Astrocyte of the hippocampus (primary cell): ENCODE data around the gene TWF2.
A peak's percentile ranks its signal among the peaks of the same experiment; 100 is the strongest.

ENCODE experiments used
- DNase-seq: peaks from one replicate; pipeline ENCODE4 v3.0.0; 2011; ENCODE audit warnings: low read depth, low spot score

TWF2 gene

DNA sequence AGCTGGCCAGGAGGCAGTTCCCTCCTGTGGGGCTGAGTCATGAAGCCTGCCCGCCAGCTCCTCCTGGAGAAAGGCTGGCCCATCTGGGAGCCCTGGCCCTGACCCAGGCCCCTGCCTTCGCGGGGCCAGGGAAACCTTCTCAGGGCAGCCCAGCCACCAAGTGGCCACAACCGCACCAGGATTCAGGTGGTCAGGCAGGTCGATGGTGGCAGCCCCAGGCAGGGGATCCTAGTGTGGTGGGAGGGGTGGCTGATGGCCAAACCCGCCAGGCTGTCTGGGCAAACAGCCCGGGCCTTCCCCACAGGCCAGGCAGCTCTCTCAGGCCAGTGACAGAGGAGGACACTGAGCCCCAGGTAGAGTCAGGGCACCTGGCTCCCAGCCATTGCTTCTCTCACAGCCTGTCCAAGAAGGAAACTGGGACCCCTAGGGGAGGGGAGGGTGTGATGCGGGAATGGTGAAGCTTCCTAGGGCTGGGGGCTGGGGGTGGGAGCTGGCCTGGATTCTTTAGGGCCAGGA lies 1.2 kb downstream of the TWF2 start:
- peak; percentile 95 for DNase-seq

DNA sequence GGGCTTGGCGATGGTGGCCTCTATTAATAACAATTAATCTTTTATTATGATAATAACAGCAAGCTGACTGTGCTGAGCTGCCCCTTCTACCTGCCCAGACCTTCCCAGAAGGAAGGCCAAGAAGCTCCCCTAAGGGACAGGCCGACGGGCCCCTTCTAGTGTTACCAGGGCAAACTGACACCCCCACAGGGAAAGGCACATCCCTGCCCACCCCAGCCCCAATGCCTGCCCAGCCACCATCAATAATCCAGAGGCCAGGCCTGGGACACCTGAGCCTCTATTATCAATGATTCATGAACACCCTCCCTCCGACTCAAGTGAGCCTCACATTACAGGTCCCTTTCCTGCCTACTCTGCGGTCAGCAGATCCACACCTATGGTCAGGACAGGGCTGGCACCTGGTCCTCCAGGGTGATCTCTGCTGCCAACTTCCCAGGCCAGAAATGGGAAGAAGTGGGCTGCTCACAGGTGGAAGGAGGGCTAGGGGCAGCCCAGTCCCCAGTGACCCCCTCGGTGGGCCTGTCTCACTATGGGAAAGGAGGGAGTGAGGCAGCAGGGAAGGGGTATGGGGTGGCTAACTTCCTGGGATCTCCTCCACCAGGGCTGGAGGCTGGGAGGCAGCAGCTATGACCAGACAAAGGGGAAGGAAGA lies 1.8 kb downstream of the TWF2 start:
- DNase-seq, result no peak

DNA sequence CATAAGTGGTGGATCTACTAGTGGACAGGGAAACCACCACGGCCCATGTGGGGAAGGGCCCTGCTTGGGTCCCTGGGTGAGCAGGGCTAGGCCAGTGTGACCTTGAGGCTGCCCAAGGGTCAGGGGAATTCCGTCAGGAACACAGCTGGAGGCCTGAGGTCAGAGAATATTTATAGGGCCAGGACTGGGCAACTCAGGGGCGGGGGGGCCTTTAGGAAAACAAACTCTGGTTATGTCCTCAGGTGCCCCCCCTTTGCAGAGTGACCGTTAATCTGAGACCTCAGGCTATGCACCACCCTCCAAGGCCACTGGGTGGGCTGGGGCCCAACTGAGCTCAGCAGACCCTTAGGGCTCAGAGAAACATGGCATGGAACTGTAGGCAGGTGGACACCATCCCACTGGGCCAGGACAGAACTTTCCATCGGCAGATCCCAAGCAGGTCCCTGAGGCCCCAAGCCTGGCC lies 2.5 kb downstream of the TWF2 start:
- DNase-seq, result no peak

DNA sequence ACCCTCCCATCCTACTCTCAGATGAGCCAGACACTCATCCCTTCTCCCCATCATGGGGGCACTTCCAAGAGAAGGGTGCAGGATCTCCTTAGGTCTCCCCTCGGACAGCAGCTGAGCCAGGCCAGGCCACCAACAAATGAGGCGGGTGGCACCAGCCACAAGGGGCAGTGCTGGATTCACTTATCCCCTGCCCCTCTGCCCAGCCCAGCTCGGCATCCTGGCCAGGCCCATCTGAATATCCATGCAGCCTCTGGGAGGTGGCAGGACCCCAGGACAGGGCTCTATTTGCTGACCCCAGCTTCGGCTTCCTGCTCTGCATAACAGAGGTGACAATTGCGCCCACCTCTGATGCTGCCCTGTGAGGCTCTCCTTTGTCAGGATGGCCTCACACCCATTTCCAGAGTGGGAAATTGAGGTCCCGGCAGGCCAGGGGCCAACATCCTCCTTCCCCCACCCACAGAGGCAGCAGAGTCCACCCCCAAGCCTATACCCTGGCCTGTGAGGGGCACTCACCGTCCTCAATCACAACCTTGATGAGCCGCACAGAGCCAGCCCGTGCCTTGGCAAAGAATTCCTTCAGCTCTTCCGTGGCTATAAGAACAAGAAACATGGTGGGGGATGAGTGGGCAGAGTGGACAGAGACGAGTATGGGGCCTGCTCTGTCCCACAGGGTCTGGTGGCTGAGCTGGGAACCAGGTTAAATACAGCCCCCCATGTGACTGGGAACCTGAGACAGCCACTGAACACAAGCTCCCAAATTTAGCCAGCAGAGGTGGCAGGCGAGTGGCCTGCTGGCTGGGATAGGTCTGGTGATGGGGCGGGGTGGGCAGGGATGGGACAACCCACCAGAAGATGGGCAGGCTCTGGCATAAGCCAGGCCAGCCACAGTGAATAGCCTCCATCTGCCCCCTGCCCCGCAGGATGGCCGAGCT lies 4.2 kb downstream of the TWF2 start:
- no peak for DNase-seq

DNA sequence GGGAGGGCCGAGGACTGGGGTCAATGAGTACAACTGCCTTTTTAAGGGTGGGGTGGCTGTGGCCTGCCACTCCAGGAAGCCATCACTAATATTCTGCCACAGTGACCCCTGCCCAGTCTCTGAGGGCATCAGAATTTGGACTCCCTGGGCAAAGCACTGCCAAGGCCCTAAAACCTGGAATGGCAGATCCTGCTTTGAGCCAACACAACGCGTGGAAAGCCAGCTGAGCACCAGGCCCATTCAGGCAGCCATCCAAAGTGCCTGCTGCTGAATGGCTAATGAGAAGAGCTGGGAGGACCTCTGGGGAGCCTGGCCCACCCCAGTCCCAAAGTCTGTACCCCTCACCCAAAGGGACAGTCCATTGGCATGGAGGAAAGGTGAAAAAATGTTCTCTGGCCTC lies 5.0 kb downstream of the TWF2 start:
- no peak for DNase-seq

DNA sequence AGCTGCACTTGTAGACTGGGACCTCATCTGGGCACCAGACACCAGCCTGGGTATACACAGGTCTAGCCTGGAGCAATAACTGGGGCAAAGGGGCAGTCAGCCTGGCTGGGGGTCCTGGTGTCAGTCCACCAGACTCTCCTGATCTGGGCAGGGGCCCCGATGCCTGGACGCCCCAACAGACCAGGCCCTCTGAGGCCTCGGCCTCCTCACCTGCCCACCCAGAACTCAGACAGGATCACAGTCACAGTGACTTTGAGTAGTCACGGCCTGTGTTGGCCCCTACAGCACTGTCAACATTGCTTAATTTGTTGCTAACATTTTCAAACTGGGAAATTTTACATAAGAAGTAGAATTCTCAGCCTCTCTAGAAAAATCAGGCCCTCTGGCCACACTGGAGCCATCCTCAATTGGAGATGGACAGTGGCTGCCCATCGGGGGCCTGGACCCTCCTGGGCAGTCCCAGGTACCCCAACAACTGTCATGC lies 5.8 kb downstream of the TWF2 start:
- DNase-seq, result no peak

DNA sequence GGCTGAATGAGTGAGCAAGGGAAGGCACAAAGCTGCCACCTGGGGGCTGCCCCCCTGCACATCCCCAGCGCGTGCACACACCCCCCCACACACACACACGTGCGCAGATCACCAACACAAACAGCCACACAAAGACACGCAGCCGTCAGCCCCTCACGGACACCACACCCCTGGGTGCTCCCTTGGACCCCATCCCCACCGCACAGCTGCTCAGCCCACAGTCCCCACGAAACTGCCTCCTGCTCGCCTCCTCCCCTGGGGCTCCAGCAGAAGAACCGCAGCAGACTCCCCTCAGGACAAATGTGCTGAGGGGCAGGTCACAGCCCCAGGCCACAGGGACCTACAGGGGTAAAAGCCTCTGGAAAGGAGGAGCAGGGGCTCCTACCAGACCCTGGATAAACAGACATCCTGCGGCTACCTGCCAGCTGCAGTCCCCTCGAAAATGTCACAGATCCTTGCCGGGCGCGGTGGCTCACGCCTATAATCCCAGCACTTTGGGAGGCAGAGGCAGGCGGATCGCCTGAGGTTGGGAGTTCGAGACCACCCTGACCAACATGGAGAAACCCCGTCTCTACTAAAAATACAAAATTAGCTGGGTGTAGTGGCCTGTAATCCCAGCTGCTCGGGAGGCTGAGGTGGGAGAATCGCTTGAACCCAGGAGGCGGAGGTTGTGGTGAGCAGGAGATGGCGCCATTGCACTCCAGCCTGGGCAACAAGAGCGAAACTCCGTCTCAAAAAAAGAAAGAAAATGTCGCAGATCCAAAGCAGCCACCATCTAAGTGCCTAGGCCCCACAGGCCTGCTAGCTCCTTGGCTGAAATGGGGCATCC lies 6.5 kb downstream of the TWF2 start:
- DNase-seq, result no peak

DNA sequence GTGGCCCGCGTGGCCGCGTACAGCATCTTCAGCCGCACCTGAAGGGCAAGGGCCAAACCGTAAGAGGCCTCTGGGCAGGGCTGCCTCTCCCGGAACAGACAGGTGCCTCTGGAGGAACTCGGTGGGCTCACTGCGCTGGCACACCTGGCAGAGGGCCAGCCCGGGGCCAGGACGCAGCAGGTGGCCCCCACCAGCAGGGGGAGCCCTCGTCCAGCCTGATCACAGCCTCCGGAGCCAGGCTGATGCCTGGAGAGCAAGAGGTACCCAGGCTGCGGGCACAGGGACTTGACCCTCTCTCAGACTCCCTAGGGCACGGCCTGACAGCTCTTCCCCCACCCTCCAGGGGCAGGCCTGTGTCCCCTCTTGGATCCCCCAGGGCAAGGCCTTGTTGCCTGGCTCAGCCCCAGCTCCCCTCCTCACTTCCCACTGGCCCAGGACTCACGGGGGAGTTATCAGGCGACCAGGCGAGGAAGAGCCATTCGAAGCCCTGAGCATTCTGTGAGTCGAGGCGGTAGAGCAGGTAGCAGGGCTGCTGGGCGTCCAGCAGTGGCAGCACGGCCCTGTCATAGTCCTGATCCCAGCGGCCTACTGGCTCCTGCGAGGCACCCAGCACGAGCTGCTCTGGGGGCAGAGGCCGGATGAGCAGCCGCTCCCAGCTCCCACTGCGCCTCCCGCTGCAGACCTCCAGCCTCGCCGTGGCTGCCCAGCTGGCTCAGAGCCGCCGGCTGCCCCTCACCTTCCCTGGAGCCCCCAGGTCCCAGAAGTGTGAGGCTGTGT lies 7.3 kb downstream of the TWF2 start:
- DNase-seq, result peak; percentile 69

DNA sequence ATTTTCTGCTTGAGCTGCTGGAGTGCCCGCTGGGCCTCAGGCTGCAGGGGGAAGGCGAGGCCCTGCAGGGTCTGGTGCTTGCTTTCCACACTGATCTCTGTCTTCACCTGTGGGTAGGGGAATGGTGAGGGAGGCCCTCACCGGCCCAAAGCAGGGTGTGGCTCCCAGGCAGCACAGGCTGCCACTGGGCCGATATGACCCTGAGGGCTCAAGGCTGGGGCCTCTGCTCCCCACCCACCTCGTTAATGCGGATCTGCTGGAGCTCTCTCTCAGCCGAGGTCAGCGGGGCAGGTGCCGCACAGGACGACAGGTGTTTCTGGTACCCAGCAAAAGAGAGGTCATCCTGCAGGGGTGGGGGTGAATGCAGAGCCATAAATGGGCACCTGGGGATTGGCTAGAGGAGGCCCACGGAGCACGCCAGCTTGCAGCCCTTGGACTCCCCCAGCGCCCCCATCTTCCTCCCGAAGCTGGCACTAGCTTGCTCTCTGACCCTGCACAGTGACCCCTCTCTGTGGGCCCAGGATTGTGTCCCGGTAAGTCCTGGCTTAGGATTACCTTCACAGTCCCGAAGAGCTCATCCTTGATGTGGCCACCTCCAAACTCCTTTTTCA lies 8.0 kb downstream of the TWF2 start:
- DNase-seq, result no peak

DNA sequence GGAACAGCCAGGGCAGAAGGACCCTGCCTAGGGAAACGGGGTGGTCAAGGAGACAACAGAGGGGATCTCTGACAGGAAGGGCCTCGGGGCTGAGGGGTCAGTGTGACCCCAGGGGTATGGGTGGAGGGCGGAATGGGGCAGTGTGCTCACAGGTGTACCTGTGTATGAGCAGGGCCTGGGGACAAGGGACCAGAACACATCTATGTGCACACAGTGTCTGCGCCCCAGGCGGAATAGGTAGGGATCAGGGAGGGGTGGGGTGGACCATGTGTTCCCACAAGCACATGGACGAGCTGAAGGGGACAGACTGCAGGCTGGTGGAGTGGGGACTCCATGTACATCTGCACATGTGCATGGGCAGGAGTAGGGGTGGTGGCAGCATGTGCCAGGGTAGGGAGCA lies 8.5 kb downstream of the TWF2 start:
- DNase-seq, result no peak

DNA sequence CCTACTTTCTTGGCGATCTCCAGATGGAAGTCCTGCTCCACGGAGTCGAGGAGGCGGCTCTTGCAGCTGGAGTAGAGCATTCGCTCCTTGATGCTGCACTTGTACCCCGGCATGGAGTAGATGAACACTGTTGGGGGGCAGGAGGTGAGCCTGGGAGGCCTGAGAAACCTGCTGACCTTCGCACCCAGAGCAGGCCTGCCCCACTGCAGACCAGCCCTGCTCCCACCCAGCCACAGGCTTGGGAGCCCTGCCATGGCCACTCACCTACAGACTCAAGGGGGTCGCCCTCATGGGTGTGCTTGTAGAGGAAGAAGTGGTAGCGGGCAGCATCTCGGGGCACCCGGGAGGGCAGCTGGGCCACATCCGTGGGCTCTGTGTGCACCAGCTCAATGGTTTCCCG lies 9.3 kb downstream of the TWF2 start:
- no peak for DNase-seq

DNA sequence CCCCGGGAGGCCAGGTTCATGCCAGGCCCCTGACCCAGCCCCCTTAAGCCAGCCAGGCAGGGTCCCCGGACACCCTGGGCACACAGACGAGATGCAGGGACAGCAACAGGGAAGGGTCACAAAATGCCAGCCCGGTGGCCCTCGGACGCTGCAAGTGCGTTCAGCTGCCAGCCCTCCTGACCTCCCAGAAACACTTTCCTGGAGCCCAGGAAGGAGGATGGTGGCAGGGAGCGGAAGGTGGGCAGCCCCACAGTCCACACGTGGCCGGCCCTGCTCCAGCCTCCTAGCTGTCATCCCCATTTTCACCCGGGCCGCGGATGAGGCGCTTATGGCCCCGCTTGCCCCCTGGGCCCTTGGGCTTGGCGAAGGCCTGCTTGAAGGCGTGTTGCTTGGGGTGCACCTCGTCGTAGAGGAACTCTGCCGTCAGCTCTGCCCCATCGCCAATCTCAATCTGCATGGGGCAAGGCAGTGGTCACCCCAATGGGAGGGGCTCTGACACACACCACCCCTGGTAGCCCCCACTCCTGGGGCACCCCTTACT lies 10.1 kb downstream of the TWF2 start:
- no peak for DNase-seq

DNA sequence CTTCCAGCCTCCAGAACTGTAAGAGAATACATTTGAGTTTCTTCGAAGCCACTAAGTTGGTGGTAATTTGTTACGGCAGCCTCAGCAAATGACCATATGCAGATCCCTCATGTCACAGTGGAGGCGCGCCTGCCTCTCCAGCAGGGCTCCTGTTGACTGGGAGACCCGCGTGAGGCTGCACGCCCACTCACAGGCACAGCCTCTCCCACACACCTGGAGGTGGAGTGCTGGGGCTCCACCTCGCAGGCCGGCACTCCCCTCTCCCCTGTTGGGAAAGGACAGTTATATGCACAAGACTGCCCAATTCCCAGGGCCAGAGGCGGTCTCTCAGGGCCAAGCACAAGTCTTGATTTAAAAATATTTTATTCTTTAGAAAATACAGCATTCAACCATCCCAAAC lies 10.7 kb downstream of the TWF2 start:
- no peak for DNase-seq

DNA sequence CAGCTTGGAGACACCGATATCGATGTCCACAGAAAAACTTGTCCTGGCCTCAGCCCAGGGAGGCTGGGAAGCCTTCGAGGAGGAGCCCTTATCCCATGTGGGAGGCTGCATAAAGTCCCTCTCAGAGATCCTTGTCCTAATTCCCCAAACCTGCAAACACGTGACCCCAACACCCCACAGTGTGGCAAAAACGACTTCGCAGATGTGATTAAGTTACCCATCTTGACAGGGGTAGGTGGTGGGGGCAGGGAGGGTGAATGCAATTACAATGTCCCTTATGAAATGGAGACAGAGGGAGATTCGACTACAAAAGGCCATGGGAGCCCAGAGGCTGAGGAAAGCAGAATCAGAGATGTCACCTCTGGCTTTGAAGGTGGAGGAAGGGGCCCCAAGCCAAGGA lies 11.2 kb downstream of the TWF2 start:
- DNase-seq, result no peak

DNA sequence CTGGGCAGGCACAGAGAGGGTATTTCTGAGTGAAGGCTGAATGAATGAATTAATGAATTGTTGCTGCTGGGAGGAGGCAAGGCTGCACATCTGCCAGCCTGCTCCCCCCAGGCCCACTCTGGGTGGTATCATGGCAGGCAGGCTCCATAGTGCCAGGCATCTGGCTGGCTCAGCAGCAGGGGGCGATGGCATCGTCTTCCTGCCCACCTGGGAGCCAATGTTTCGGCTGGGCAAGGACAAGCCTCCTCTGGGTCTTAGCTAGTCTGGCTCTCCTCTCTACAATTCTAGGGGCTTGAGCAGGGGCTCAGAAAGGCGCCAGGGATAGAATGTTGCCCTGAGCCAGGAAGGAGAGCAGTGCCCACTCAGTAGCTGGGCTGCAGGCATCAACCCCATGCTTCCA lies 11.8 kb downstream of the TWF2 start:
- DNase-seq, result no peak

DNA sequence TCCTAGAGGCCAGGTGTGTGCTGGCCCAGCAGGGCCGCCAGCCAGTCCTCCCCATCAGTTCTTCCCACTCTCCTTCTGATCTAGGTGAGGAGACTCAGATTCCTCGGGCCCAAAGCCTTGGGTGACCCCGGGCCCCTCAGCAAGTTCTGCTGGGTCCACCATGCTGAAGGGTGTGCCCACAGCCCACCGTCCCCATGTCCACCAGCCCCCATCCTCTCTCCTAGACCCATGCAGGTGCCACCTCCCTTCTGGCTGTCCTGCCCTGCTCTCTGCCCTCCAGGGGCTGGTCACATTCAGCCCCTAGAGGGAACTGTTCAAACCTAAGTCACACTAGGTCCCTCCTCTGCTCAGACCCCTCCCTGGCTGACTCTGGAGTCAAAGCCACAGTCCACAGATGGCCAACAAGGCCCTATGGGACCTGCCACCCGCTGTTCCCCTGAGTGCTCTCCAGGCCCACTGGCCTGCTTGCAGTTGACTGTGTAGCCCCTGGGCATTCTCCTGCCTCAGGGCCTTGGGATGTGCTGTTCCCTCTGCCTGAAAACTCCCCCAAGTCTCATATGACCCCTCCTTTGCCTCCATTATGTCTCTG lies 12.6 kb downstream of the TWF2 start:
- DNase-seq, result no peak

DNA sequence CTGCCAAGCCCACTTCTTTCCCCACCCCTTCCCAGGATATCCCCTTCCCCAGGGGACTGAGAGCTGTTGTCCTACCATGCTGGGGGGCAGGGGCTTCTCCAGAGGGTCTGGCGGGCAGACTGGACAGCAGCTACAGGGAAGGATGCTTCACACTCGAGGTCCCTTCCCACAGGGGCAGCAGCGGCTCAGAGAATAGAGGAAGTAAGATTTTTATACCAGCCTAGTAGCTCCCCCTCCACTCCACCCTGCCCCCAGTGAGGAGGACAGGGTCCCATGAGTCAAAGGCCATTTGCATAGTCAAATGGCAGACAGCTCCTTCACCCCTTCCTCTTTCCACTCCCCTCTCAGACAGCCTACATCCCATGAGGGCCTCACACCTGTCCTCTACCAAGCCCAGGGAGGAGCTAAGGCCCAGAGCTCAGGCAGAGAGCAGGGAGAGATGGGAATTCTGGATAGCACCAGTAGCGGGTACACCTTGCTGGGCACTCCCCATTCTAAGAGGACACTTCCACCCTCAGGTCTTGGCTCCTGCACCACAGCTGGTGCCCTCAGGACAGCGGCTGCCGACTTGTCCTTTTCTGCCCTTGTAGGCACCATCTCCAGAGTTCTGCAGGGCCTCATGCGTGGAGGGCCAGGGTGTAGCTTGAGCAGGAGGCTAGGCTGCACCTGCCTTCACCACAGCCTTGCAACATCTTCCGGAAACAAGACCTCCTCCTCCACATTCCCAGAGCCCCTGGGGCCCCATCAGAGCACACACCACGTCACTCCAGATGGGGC lies 13.3 kb downstream of the TWF2 start, which contains the start of gene TLR9:
Gene TLR9, minus strand, starts transcription at position 194 of the 777 bp plus-strand sequence. Its CDS starts 116 bp downstream, at position 78.
- DNase-seq, result no peak

DNA sequence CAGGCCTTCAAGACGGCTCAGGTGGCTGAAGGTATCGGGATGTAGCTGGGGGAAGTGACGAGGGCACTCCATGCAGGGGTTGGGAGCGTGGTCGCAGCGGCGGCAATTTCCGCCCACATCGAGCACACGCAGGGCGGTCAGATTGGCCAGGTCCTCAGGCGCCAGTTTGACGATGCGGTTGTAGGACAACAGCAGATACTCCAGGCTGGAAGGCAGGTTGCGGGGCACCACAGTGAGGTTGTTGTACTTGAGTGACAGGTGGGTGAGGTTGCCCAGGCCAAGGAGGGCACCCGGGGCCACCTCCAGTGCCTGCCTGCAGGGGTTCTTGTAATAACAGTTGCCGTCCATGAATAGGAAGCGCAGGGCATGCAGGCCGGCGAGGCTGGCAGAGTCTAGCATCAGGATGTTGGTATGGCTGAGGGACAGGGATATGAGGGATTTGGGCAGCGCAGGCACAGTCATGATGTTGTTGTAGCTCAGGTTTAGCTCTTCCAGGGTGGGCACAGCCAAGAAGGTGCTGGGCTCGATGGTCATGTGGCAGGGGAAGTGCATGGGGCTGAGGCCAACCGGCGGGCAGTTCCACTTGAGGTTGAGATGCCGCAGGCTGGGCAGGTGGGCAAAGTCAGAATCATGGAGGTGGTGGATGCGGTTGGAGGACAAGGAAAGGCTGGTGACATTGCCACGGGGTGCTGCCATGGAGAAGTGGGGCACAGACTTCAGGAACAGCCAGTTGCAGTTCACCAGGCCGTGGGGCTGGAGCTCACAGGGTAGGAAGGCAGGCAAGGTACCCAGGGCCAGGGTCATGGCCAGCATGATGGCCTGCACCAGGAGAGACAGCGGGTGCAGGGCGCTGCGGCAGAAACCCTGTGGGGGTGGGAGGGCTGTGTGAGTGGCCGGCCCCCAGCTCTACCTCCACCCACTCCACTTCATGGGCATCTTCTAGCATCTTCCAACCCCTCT lies 15.2 kb downstream of the TWF2 start:
- DNase-seq, result no peak
